GM12875 (cell line): Measurements from ENCODE around the gene SYT13.

ENCODE experiments used
- H3K4me3 ChIP-seq: one replicate; pipeline ENCODE4 v1.5.1; 2011; ENCODE audit warnings: low read depth, low read length, control low read depth
- TF ChIP-seq, protein P1 (sequence below): IDR thresholded peaks from 2 replicates; pipeline ENCODE4 v1.5.1; 2011; ENCODE audit warnings: low read depth, mild to moderate bottlenecking, control low read depth, inconsistent platforms, low read length, moderate library complexity, borderline replicate concordance; ENCODE audit not compliant: insufficient read depth

SYT13 gene

DNA sequence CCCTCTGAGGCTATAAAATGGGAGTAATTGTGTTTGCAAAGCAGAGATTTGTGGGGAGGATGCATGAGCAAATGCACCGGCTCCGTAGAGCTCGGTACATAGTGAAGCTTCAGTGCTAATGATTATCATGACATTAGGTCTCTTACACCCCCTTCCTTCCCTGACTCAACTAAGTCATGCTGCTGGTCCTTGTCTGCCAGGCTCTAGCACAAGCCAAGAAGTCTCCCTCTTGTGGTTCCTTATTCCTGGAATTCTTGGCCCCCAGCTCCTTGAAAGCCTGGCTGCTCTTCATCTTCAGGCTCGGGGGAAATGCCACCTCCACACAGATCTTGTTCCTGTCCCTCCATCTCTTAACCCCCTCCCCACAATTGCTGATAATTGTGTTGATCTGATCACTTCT is 45.7 kb upstream of the SYT13 start:
- no peak overlapping the region for H3K4me3 ChIP-seq
- TF ChIP-seq, protein P1, sequence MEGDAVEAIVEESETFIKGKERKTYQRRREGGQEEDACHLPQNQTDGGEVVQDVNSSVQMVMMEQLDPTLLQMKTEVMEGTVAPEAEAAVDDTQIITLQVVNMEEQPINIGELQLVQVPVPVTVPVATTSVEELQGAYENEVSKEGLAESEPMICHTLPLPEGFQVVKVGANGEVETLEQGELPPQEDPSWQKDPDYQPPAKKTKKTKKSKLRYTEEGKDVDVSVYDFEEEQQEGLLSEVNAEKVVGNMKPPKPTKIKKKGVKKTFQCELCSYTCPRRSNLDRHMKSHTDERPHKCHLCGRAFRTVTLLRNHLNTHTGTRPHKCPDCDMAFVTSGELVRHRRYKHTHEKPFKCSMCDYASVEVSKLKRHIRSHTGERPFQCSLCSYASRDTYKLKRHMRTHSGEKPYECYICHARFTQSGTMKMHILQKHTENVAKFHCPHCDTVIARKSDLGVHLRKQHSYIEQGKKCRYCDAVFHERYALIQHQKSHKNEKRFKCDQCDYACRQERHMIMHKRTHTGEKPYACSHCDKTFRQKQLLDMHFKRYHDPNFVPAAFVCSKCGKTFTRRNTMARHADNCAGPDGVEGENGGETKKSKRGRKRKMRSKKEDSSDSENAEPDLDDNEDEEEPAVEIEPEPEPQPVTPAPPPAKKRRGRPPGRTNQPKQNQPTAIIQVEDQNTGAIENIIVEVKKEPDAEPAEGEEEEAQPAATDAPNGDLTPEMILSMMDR: no peak

DNA sequence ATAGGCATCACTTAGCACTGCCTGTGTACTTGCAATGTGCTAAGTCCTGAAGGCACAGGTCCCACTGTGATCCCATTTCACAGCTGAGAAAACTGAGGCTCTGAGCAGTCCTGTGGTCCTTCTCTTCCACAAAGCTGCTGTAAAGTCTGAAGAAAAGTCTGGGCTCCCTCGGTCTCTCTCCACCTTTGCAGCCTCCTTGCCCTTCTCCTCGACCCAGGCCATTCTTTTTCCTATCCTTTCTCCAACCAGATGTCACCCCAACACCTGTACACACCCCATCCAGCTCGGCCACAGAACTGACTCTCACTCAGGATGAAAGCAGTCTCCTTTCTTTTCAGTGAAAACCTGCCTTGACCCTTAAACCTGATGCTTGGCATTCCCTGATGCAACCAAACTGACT is 42.6 kb upstream of the SYT13 start:
- TF ChIP-seq, protein P1: no peak
- no peak overlapping the region for H3K4me3 ChIP-seq

DNA sequence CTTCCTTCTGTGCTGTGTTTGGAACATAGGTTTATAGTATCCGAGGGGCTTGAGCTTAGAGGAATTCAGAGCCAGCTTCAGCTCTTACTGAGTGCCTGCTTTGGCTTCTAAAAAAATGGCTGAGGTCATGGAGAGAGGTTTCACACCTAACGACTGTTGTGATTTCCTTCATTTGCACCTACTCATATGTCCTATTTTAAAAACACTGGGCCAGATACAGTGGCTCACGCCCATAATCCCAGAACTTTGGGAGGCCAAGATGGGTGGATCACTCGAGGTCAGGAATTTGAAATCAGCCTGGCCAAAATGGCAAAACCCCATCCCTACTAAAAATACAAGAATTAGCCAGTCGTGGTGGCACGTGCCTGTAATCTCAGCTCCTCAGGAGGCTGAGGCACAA is 38.3 kb upstream of the SYT13 start:
- TF ChIP-seq, protein P1: no peak
- no peak overlapping the region for H3K4me3 ChIP-seq

DNA sequence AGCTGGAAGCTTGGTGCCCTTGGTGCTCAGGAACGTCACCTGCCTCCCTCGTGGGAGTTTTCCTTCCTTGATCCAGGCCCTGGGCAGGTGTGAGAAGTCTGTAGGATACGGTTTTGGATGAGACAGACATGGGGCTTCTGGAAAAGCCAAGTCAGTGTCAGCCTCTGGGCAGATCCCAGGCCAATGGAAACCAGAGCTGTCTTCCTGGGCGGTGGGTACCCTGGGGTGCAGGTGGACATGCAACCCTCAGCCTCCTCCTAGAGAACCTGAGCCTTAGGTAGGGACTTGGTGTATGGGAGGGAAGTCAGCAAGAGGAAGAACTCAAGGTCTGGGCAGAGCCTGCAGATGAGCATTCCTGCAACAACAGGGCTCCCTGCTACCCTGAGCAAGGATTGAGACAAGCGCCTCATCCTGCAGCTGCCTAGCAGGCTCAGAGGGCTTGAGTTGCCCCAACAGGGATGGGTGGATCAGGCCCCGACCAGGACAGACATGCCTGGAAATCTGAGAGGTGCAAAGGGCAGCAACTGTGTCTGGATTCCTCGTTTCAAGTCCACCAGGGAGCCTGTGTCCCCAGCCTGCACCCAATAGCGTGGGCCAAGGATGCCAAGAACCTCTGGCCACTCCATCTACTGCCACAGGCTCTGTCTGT is 37.6 kb upstream of the SYT13 start:
- no peak overlapping the region for H3K4me3 ChIP-seq
- TF ChIP-seq, protein P1: no peak

DNA sequence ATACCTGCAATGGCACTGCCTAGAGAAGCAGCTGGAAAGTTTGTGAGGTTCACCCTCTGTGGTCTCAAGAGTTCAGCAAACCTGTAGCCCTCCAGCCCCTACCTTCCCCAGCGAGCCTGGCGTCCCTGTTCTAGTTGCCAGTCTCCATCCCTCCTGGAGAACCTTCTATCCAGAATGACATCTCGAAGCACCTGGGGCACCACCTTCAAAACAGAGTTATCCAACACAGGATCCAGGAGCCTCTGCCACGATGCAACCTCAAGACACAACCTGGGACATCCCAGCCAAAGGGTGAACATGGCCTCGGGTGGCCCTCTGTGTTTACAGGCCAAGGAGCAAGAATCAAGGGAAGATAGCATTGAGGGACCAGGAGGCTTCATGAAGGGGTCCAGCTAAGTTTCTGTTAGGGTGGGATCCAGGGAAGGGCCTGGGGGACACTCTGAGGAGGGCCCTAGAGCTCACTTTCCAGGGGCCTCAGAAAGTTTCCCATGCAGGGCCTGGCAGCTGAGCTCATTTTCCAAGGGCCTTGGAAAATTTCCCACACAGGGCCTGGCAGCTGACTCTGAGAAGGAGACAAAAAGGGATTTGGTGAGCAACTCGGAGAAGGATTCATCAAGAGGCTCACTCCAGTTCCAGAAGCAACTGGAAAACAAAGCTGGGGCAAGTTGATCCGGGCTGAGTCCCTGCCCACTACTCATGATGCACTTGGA is 36.9 kb upstream of the SYT13 start:
- TF ChIP-seq, protein P1: no peak
- no peak overlapping the region for H3K4me3 ChIP-seq

DNA sequence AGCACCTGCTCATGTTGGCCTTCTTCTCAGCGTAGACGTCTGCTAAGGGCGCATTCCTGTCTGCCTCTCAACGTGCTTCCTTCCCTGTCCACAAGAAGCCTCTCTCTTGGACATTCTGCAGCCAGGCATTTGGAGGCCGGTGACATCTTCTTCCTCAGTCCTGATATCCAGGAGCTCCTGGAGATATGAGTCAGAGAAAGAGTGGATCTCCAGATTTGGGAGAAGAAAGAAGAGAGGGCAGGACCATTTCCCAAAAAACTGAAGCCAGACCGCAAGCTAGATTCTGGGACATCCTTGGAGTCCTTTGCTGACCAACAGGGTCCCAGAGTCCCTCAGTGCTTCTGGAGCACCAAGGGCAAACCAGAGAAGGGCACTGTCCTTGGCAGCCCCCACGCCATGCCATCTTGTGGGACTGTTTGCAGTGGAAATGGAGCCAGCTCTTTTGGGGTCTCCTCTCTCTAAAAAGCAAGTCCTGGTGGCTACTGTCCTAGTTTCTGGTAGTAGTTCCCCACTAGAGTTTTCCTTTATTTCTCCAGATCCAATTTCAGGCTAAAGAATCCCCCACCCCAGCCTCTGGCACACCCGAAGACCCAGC is 36.1 kb upstream of the SYT13 start:
- TF ChIP-seq, protein P1: no peak
- H3K4me3 ChIP-seq: no peak overlapping the region

DNA sequence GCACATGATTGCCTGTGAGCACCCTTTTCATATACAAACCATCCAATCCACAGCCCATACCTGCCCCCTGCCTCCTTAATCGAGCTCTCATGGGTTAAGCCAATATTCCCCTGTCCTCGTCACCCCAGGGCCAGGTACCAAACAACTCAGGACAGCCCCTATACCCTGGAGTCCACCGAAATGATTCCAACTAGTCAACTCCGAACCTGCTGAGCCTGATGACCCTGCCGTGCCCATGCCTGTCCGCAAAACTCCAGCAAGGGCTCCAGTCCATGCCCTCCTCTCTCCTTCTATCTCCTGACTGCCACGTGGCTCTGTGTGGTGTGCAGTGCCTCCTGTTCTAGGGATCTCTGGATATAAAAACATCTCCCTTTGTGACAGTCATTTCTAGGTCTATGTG is 35.5 kb upstream of the SYT13 start:
- H3K4me3 ChIP-seq: no peak overlapping the region
- TF ChIP-seq, protein P1: no peak
